Kidney (tissue), 14 donors: ENCODE measurements around the gene ATP1A2. TPM values are rescaled to one million over a fixed set of nuclear protein-coding genes. Genes with fewer than 3 reads are reported as not detected.
A peak's percentile ranks its signal among the peaks of the same experiment; 100 is the strongest.

ENCODE experiments used
- DNase-seq, 5 donors: peaks; one replicate each; pipeline ENCODE4 v3.0.0-alpha.2; 2013 to 2020
- FAIRE-seq: peaks from 2 replicates; lab custom pipeline; 2012; peaks lifted over from hg19 to GRCh38; lab: Jason Lieb, UNC
- H3K27ac ChIP-seq, 2 donors: one replicate each; pipeline ENCODE4 v1.7.0; 2013; ENCODE audit warnings: low read depth in 2 of 2, low read length in 2 of 2, inconsistent platforms in 1 of 2
- H3K27me3 ChIP-seq: one replicate; pipeline ENCODE4 v1.7.1; 2013; ENCODE audit warnings: low read length, inconsistent platforms; ENCODE audit not compliant: control insufficient read depth, insufficient read depth
- H3K36me3 ChIP-seq, 3 donors: one replicate each; pipeline versions ENCODE4 v1.7.0 to v1.7.1; 2013; ENCODE audit warnings: low read length in 3 of 3, control low read depth in 1 of 3, inconsistent platforms in 1 of 3; ENCODE audit not compliant: insufficient read depth in 3 of 3, control insufficient read depth in 2 of 3
- H3K4me1 ChIP-seq, 3 donors: one replicate each; pipeline versions ENCODE4 v1.7.0 to v1.7.1; 2013; ENCODE audit warnings: low read length in 3 of 3, inconsistent platforms in 1 of 3, low read depth in 1 of 3; ENCODE audit not compliant: control insufficient read depth in 2 of 3, insufficient read depth in 2 of 3
- H3K4me3 ChIP-seq, 3 donors: one replicate each; pipeline versions ENCODE4 v1.7.0 to v1.8.1; 2013; ENCODE audit warnings: low read length in 3 of 3, control low read depth in 1 of 3, inconsistent platforms in 1 of 3
- H3K9ac ChIP-seq, 3 donors: one replicate each; pipeline versions ENCODE4 v1.7.0 to v1.7.1; 2013; ENCODE audit warnings: low read length in 3 of 3, control low read depth in 1 of 3, inconsistent platforms in 1 of 3
- H3K9me3 ChIP-seq, 3 donors: one replicate each; pipeline versions ENCODE4 v1.7.0 to v1.7.1; 2013; ENCODE audit warnings: low read length in 3 of 3, control low read depth in 1 of 3, inconsistent platforms in 1 of 3; ENCODE audit not compliant: control insufficient read depth in 2 of 3, insufficient read depth in 1 of 3
- CTCF ChIP-seq: IDR thresholded peaks from 3 replicates; pipeline ENCODE4 v1.5.1; 2012; ENCODE audit warnings: mild to moderate bottlenecking, moderate library complexity, borderline replicate concordance; ENCODE audit not compliant: insufficient read depth; ENCODE audit errors: extremely low read depth
- intact Hi-C: fragments of 100-400 bp; cut with DNase I; formaldehyde crosslinking; loops from one replicate; pipeline ENCODE4 v1.11.1; 2022
- polyA plus RNA-seq: library from polyadenylated mRNA; stranded (reverse); fragments of 350-450 nt; fragmentation: Illumina TruSeq; extraction: RNeasy Lipid Tissue Mini Kit (QIAGEN cat#74804); gene quantifications from one replicate; pipeline ENCODE4 v1.2.3, GENCODE V29; 2014; ENCODE audit warnings: low read depth, low replicate concordance; ENCODE audit not compliant: insufficient read depth
- total RNA-seq: library from RNA; stranded (reverse); fragmentation: NEBNext Ultra II Directional; extraction: Animal tissue kit (Norgen Biotek cat#: 25700); gene quantifications from one replicate; pipeline ENCODE4 v1.2.1, GENCODE V29; 2021
- donor health status: control.
- donor health status: control.
- donor health status: control.
- donor health status: control.
- donor health status: control.
- donor health status: DM: yes; HTN: yes; CAD: no.
- donor health status: Normal renal cell carcinoma (clear cell type).

Gene ATP1A2
- total and polyA plus RNA-seq, 2 donors from 2014 or later: 4.1 to 5.5 TPM

GRCh38 chr1:160101037-160101716 lies 14.4 kb upstream of the ATP1A2 start:
- TF ChIP-seq CTCF: peak; percentile 88
- DNase-seq: peak; percentile 85 to 93 (median 88)
- H3K4me1 ChIP-seq: peaks cover 0 to 22% (median 13%) of the 10 kb centered on the region in 3 donors
- no peaks in the 10 kb centered on the region for H3K36me3 ChIP-seq
- H3K4me3 ChIP-seq: peak overlapping the region in 2 of 3 donors; percentile 28 to 35
- no peaks in the 10 kb centered on the region for H3K27me3 ChIP-seq
- no peak for FAIRE-seq
- H3K27ac ChIP-seq: peak overlapping the region; percentile 11 to 26
- H3K9me3 ChIP-seq: no peaks in the 10 kb centered on the region
- H3K9ac ChIP-seq: peak overlapping the region in 1 of 3 donors; percentile 44
- intact Hi-C loops: no loop called here

GRCh38 chr1:160101717-160102522 lies 13.6 kb upstream of the ATP1A2 start:
- peak in 3 of 5 donors; percentile 35 to 64 (median 57) for DNase-seq
- Histone ChIP-seq H3K4me3 (no peak overlapping the region), H3K9ac (peak overlapping the region in 1 of 3 donors; percentile 44), H3K27ac (no peak overlapping the region), H3K9me3 (no peaks in the 10 kb centered on the region), H3K36me3 (no peaks in the 10 kb centered on the region), H3K4me1 (peaks cover 0 to 16% (median 6%) of the 10 kb centered on the region in 3 donors), H3K27me3 (no peaks in the 10 kb centered on the region)
- FAIRE-seq: no peak
- no peak for TF ChIP-seq CTCF
- intact Hi-C loops: no loop called here

DNA sequence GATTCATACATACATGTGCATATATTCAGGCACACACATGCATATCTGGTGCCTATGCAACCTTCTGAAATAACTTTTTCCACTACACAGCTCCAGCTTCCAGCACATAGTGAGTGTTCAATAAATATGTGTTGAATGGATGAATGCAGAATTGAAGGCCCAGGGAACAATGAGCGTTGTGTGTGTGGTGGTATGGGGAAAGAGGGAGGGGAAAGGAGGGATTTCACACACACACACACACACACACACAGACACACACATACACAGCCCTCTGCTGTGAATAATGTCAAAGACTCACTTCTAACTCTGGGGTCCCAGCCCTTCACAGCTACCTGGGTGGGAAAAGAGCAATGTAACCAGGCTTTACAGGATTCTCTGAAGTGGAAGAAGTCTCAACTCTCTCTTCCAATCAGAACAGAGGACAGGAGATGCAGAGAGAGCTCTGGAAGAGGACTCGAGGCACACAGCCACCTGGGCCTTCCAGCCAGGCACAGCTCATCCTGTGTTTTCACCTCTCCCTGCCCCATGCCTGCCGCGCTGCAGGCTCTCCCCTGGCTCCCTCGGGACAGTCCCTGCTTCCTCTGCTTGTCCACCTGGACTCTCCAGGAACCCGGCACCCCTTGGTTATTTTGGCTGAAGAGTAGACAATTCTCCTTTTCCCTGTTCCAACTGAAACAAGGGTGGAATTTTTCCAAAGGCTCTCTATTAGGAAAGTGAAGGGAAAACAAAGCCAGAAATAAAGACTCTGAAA lies 11.7 kb upstream of the ATP1A2 start:
- H3K4me1 ChIP-seq: peaks cover 0 to 7% (median 5%) of the 10 kb centered on the region in 3 donors
- no peak for TF ChIP-seq CTCF
- H3K27me3 ChIP-seq: no peaks in the 10 kb centered on the region
- DNase-seq (peak in 1 of 5 donors; percentile 24), FAIRE-seq (no peak)
- H3K9ac ChIP-seq: no peak overlapping the region
- H3K9me3 ChIP-seq: no peaks in the 10 kb centered on the region
- no peaks in the 10 kb centered on the region for H3K36me3 ChIP-seq
- no peak overlapping the region for H3K27ac ChIP-seq
- intact Hi-C loops: no loop called here
- H3K4me3 ChIP-seq: no peak overlapping the region
